Activated CD4-positive, CD25-positive, alpha-beta regulatory T cell (primary cell): ENCODE measurements around the gene HACD4.
"Not testable (repeated sequence)": the region's sequence is repeated elsewhere in the genome, so short reads cannot be mapped to it uniquely, and the experiment has no call there.

ENCODE experiments used
- DNase-seq, 4 experiments: peaks; one replicate each; lab custom pipeline; 2025; lab: John Stamatoyannopoulos, UW

The HACD4 gene

DNA sequence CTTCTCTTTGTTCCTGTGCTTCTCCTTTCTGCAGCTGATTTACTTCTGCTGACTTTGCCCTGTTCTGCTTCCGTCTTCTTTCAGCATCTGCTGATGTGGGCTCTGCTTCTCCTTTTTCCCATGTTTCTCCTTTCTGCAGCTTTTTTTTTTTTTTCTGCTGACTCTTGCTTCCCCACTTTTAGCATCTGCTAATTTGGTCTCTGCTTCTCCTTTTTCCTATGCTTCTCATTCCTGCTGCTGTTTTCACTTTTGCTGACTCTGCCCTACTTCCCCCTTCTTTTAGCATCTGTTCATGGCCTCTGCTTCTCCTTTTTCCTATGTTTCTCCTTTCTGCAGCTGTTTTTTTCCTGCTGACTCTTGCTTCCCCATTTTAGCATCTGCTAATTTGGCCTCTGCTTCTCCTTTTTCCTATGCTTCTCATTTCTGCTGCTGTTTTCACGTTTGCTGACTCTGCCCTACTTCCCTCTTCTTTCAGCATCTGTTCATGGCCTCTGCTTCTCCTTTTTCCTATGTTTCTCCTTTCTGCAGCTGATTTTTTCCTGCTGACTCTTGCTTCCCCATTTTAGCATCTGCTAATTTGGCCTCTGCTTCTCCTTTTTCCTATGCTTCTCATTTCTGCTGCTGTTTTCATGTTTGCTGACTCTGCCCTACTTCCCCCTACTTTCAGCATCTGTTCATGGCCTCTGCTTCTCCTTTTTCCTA is 58.0 kb downstream of the HACD4 start:
- DNase-seq, result not testable (repeated sequence)

DNA sequence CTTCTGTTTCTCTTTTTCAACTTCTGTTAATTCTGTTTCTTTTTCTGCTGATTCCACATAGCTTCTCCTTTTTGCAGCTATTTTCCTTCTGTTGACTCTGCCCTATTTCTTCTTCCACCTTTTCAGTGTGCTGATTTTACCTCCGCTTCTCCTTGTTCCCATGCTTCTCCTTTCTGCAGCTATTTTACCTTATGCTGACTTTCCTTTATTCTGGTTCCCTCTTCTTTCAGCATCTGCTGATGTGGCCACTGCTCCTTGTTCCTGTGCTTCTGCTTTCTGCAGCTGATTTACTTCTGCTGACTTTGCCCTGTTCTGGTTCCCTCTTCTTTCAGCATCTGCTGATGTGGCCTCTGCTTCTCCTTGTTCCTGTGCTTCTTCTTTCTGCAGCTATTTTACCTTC is 58.8 kb downstream of the HACD4 start:
- no peak for DNase-seq

GRCh38 chr9:20962536-20963225 is 68.8 kb downstream of the HACD4 start:
- no peak for DNase-seq

- no peak for DNase-seq
These were observed 80.7 kb downstream of the HACD4 start for GRCh38 chr9:20950707-20951106.
